ENCODE measurements around the gene HLA-C.

DNA sequence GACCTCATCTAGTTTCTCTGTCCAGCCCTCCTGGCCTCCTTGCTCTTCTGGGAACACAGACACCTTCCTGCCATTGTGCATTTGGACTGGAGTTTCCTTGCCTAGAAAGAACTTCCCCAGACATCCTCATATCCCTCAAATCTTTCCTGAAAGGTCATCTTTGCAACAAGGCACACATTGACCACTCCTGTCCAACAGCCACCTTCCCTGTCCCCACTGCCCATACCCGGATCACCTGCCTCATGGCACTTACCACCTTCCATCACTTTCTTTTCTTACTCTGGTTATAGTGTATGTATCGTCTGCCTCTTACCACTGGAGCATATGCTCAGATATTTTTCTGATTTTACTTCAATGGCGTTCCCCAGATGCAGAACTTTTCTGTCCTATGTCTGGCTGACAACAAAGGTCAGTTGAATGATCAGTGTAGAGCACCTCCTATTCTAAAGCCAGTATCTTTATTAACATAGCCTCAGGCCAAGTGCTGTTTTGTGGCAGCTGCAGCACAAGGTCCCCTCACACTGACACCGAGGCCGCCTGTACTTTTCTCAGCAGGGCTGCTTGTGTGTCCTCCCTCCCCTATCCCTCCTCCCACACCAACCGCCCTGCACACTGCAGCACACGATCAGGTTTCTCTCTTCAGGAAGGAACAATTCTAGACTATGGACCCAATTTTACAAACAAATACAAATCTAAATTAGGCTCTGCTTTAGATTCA is 4.1 kb downstream of the HLA-C start:
- TF ChIP-seq, protein P1, sequence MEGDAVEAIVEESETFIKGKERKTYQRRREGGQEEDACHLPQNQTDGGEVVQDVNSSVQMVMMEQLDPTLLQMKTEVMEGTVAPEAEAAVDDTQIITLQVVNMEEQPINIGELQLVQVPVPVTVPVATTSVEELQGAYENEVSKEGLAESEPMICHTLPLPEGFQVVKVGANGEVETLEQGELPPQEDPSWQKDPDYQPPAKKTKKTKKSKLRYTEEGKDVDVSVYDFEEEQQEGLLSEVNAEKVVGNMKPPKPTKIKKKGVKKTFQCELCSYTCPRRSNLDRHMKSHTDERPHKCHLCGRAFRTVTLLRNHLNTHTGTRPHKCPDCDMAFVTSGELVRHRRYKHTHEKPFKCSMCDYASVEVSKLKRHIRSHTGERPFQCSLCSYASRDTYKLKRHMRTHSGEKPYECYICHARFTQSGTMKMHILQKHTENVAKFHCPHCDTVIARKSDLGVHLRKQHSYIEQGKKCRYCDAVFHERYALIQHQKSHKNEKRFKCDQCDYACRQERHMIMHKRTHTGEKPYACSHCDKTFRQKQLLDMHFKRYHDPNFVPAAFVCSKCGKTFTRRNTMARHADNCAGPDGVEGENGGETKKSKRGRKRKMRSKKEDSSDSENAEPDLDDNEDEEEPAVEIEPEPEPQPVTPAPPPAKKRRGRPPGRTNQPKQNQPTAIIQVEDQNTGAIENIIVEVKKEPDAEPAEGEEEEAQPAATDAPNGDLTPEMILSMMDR (IDR thresholded peaks at IDR 0.05): no peak
- TF ChIP-seq POLR2A (IDR thresholded peaks at IDR 0.05): no peak
- no peak for TF ChIP-seq POLR2AphosphoS5 (IDR thresholded peaks at IDR 0.05)
- no peak for TF ChIP-seq EP300 (IDR thresholded peaks at IDR 0.05)

All from sigmoid colon (tissue), 4 donors.